Measurements from ENCODE around the gene SMARCA1.

SMARCA1 gene

DNA sequence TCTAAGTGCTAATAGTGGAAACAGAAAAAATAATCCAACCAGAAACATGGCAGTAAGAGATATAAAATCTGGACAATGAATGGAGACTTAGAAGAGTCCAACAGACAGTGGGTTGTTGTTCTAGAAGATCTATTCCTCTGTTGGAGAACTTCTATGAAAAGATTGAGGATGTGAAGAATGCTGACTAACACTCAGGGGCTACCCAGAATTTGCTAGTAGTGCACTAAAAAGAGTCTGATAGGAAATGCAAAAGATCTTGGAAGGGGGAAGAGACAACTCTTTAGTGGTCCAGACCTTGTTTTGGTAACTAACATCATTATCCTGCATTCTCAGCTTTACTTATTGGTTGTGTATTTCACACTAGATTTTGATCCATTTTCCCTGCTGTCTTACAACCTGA, 77.9 kb downstream of the SMARCA1 start:
- DNase-seq (ENCODE audit: low read depth) = no peak
- H3K27me3 ChIP-seq (replicated peaks; ENCODE audit: control insufficient read depth, insufficient read depth, low read length) = no peaks in the 10 kb centered on the region
- H3K4me1 ChIP-seq (ENCODE audit: control insufficient read depth, insufficient read depth, low read length) = no peaks in the 10 kb centered on the region
- H3K9ac ChIP-seq (ENCODE audit: low read length) = no peak overlapping the region
- no peak overlapping the region for H3K4me3 ChIP-seq (ENCODE audit: low read length)
- H3K36me3 ChIP-seq (ENCODE audit: control insufficient read depth, insufficient read depth, low read length, severe bottlenecking) = peaks cover 8% of the 10 kb centered on the region
- no peaks in the 10 kb centered on the region for H3K9me3 ChIP-seq (ENCODE audit: control insufficient read depth, low read length)

DNA sequence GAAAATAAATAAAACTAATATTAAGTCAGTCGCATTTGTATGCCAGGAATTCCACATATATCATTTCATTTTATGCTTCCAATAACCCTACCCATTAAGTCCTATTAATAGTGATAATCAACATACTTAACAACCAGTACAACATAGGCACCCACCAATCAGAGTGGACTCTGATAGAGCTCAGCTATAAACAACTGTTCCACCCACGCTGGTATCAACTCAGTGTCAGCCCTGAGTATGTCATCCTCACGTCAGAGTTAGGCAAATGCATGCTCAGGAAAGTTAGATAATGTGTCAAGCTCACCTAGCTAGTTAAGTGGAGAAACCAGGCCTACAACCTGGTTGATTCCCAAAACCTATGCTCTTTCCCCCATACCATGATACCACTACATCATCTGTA, 89.3 kb downstream of the SMARCA1 start:
- DNase-seq (ENCODE audit: low read depth) = no peak
- peaks cover 4% of the 10 kb centered on the region for H3K36me3 ChIP-seq (ENCODE audit: control insufficient read depth, insufficient read depth, low read length, severe bottlenecking)
- H3K9me3 ChIP-seq (ENCODE audit: control insufficient read depth, low read length) = no peaks in the 10 kb centered on the region
- H3K9ac ChIP-seq (ENCODE audit: low read length) = no peak overlapping the region
- no peaks in the 10 kb centered on the region for H3K4me1 ChIP-seq (ENCODE audit: control insufficient read depth, insufficient read depth, low read length)
- peaks cover 5% of the 10 kb centered on the region for H3K27me3 ChIP-seq (replicated peaks; ENCODE audit: control insufficient read depth, insufficient read depth, low read length)
- H3K4me3 ChIP-seq (ENCODE audit: low read length) = no peak overlapping the region

GRCh38 chrX:129433461-129433860, 89.8 kb downstream of the SMARCA1 start:
- Histone ChIP-seq H3K9ac (ENCODE audit: low read length) (no peak overlapping the region), H3K36me3 (ENCODE audit: control insufficient read depth, insufficient read depth, low read length, severe bottlenecking) (peaks cover under 1% of the 10 kb centered on the region), H3K4me3 (ENCODE audit: low read length) (no peak overlapping the region), H3K4me1 (ENCODE audit: control insufficient read depth, insufficient read depth, low read length) (no peaks in the 10 kb centered on the region), H3K27me3 (replicated peaks; ENCODE audit: control insufficient read depth, insufficient read depth, low read length) (peaks cover 5% of the 10 kb centered on the region), H3K9me3 (ENCODE audit: control insufficient read depth, low read length) (no peaks in the 10 kb centered on the region)
- DNase-seq (ENCODE audit: low read depth) = no peak

DNA sequence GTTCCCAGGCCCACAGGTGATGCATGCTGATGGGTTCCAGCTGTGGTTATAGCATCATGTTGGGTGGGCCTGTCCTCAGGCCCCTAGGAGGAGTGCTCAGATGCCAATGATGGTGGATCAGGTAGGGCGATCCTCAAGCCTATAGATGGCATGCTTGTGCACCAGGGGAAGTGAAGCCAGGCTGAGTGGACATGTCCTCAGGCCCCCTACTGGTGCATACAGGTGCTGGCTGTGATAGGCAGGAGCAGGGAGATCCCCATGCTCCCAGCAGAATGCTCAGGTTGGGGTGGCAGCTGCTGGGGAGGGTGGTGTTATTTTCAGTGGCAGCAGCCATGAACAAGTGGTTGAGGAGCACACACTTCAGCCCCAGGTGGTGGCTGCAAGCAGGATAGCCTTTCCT, 96.0 kb downstream of the SMARCA1 start:
- Histone ChIP-seq H3K4me3 (ENCODE audit: low read length) (no peak overlapping the region), H3K27me3 (replicated peaks; ENCODE audit: control insufficient read depth, insufficient read depth, low read length) (no peaks in the 10 kb centered on the region), H3K4me1 (ENCODE audit: control insufficient read depth, insufficient read depth, low read length) (no peaks in the 10 kb centered on the region), H3K36me3 (ENCODE audit: control insufficient read depth, insufficient read depth, low read length, severe bottlenecking) (peaks cover 9% of the 10 kb centered on the region), H3K9ac (ENCODE audit: low read length) (no peak overlapping the region), H3K9me3 (ENCODE audit: control insufficient read depth, low read length) (peaks cover 20% of the 10 kb centered on the region)
- no peak for DNase-seq (ENCODE audit: low read depth)

GRCh38 chrX:129423191-129423590, 100.1 kb downstream of the SMARCA1 start:
- H3K9me3 ChIP-seq (ENCODE audit: control insufficient read depth, low read length) = peaks cover 20% of the 10 kb centered on the region
- no peak for DNase-seq (ENCODE audit: low read depth)
- H3K36me3 ChIP-seq (ENCODE audit: control insufficient read depth, insufficient read depth, low read length, severe bottlenecking) = peaks cover 8% of the 10 kb centered on the region

DNA sequence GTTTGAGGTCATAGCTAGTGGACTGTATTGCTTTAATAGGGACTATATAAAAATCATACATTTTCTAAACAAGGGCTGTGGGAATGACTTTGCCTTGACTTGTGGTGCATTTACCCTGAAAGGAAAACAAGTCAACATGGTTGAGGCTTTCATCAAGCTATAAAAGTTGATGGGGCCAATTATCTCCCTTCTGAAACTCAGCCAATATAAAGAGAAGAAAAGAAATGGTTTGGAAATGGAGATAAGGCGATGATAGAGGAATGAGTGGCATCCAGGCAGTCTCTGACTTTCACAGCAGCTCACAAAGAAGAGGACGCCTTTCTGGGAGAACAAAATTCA, 118.7 kb downstream of the SMARCA1 start:
- no peaks in the 10 kb centered on the region for H3K4me1 ChIP-seq (ENCODE audit: control insufficient read depth, insufficient read depth, low read length)
- no peaks in the 10 kb centered on the region for H3K36me3 ChIP-seq (ENCODE audit: control insufficient read depth, insufficient read depth, low read length, severe bottlenecking)
- H3K4me3 ChIP-seq (ENCODE audit: low read length) = no peak overlapping the region
- H3K9ac ChIP-seq (ENCODE audit: low read length) = no peak overlapping the region
- no peak for DNase-seq (ENCODE audit: low read depth)
- no peaks in the 10 kb centered on the region for H3K27me3 ChIP-seq (replicated peaks; ENCODE audit: control insufficient read depth, insufficient read depth, low read length)
- peaks cover 4% of the 10 kb centered on the region for H3K9me3 ChIP-seq (ENCODE audit: control insufficient read depth, low read length)

More at GRCh38 chrX:129423191-129423590, 100.1 kb downstream of the SMARCA1 start:
- H3K4me3 ChIP-seq (ENCODE audit: low read length) = no peak overlapping the region
- H3K27me3 ChIP-seq (replicated peaks; ENCODE audit: control insufficient read depth, insufficient read depth, low read length) = no peaks in the 10 kb centered on the region
- no peaks in the 10 kb centered on the region for H3K4me1 ChIP-seq (ENCODE audit: control insufficient read depth, insufficient read depth, low read length)
- no peak overlapping the region for H3K9ac ChIP-seq (ENCODE audit: low read length)

DNA sequence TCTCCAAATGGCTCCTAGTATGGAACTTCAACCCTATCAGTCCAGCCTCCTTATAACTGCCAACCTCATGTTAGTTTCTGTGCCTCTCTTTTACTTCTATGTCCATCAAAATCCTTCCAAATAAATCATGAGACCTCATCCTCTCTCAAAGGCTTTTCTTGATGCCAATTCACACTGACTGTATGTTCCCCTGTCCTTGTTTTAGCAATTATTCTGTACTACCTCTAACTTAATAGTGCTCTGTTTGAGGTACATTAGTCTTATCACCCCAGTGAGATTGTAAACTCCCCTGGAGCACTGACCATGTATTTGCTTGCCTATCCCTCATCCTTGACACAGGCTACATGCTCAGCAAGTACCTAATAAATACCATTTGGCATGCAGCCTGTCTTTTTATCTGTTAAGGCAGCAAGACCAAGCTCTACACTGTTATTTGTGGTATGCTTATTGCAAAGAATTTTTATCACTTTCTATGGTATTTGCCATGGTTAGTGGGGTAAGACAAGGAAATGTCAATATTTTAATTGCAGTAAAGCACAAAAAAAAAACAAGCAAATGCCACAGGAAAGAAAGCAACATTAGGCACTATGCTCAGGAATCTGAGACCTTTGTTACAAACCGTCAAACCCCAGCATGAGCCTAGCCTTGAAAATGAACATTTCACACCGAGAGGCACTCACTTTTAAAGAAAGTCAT, 119.2 kb downstream of the SMARCA1 start:
- peaks cover 4% of the 10 kb centered on the region for H3K9me3 ChIP-seq (ENCODE audit: control insufficient read depth, low read length)
- no peaks in the 10 kb centered on the region for H3K4me1 ChIP-seq (ENCODE audit: control insufficient read depth, insufficient read depth, low read length)
- H3K4me3 ChIP-seq (ENCODE audit: low read length) = no peak overlapping the region
- no peaks in the 10 kb centered on the region for H3K27me3 ChIP-seq (replicated peaks; ENCODE audit: control insufficient read depth, insufficient read depth, low read length)
- DNase-seq (ENCODE audit: low read depth) = no peak
- H3K36me3 ChIP-seq (ENCODE audit: control insufficient read depth, insufficient read depth, low read length, severe bottlenecking) = no peaks in the 10 kb centered on the region
- H3K9ac ChIP-seq (ENCODE audit: low read length) = no peak overlapping the region
